ENCODE measurements around the gene IKZF3.
"Not testable (repeated sequence)": the region's sequence is repeated elsewhere in the genome, so short reads cannot be mapped to it uniquely, and the experiment has no call there.

Gene IKZF3

GRCh38 chr17:39714234-39714633 lies 149.9 kb downstream of the IKZF3 start:
- DNase-seq = no peak

- DNase-seq = no peak
Observed at GRCh38 chr17:39711851-39712250, 152.3 kb downstream of the IKZF3 start.

GRCh38 chr17:39711071-39711470 lies 153.0 kb downstream of the IKZF3 start:
- DNase-seq = not testable (repeated sequence)

GRCh38 chr17:39709998-39710964 lies 153.8 kb downstream of the IKZF3 start:
- no peak for DNase-seq

GRCh38 chr17:39709319-39709997 lies 154.7 kb downstream of the IKZF3 start:
- DNase-seq = no peak
